ENCODE measurements around the gene DDO.

DNA sequence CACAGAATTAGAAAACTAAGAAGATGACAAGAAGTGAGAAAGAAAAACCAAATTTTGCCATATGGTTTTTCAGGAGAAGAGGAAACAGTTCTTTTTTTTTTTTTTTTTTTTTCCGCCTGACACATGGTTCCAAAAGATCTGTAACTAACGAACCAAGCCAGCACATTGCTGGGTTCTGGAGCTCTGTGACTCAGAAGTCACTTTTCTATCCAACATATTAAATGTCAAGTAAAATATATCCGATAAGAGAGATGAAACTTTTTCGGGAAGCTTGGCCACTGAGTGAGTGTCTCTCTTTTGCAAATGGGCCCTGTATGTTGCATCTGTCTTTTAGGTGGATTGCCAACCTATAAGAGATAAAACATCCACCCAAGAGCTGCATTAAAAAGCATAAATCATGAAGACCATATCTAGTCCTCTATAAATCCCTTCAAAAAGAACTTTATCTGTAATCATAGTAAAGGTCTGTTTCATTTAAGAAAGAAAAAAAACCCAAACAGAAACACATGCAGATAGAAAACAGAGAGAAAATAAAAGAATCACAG lies 61.8 kb downstream of the DDO start:
- TF ChIP-seq, protein P1, sequence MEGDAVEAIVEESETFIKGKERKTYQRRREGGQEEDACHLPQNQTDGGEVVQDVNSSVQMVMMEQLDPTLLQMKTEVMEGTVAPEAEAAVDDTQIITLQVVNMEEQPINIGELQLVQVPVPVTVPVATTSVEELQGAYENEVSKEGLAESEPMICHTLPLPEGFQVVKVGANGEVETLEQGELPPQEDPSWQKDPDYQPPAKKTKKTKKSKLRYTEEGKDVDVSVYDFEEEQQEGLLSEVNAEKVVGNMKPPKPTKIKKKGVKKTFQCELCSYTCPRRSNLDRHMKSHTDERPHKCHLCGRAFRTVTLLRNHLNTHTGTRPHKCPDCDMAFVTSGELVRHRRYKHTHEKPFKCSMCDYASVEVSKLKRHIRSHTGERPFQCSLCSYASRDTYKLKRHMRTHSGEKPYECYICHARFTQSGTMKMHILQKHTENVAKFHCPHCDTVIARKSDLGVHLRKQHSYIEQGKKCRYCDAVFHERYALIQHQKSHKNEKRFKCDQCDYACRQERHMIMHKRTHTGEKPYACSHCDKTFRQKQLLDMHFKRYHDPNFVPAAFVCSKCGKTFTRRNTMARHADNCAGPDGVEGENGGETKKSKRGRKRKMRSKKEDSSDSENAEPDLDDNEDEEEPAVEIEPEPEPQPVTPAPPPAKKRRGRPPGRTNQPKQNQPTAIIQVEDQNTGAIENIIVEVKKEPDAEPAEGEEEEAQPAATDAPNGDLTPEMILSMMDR (IDR thresholded peaks at IDR 0.05), result no peak
- no peak for TF ChIP-seq ZFX (IDR thresholded peaks at IDR 0.05; ENCODE audit: borderline replicate concordance)
